Progenitor cell of endocrine pancreas (in vitro differentiated cells): Measurements from ENCODE around the gene PLEKHM3. TPM values are rescaled to one million over a fixed set of nuclear protein-coding genes. Genes with fewer than 3 reads are reported as not detected.

Experiments
- DNase-seq: peaks from one replicate; pipeline ENCODE4 v3.0.0; 2021; ENCODE audit warnings: low spot score; ENCODE audit not compliant: unreplicated experiment
- H3K27ac Mint-ChIP-seq: 2 replicates; pipeline ENCODE4 v1.8.0; 2021; ENCODE audit warnings: mild to moderate bottlenecking, moderate library complexity, mixed read lengths
- H3K27me3 Mint-ChIP-seq: 2 replicates; pipeline ENCODE4 v1.8.0; 2021; ENCODE audit warnings: mixed read lengths
- H3K36me3 Mint-ChIP-seq: 2 replicates; pipeline ENCODE4 v1.8.0; 2022; ENCODE audit warnings: mixed read lengths; ENCODE audit not compliant: insufficient read depth
- H3K4me1 Mint-ChIP-seq: 2 replicates; pipeline ENCODE4 v1.8.0; 2021; ENCODE audit warnings: low read depth, mixed read lengths
- H3K4me3 Mint-ChIP-seq: 2 replicates; pipeline ENCODE4 v1.8.0; 2021; ENCODE audit warnings: low read depth, mild to moderate bottlenecking, moderate library complexity, mixed read lengths
- H3K9me3 Mint-ChIP-seq: 2 replicates; pipeline ENCODE4 v1.8.0; 2021; ENCODE audit warnings: low read depth, mixed read lengths
- CTCF ChIP-seq: fragments of 200-600 bp; sonication (generic); IDR thresholded peaks from one replicate; pipeline ENCODE4 v1.5.0; 2021; ENCODE audit warnings: antibody characterized with exemption, mild to moderate bottlenecking; ENCODE audit not compliant: unreplicated experiment
- total RNA-seq: library from RNA; stranded (reverse); gene quantifications from 2 replicates; pipeline ENCODE4 v1.2.1, GENCODE V29; 2021

The PLEKHM3 gene
- total RNA-seq, 1 donor from 2014 or later, result 19.2 TPM

GRCh38 chr2:207936380-207936779 lies 88.9 kb downstream of the PLEKHM3 start:
- H3K27me3 Mint-ChIP-seq, result no peaks in the 10 kb centered on the region
- peaks cover 38% of the 10 kb centered on the region for H3K4me1 Mint-ChIP-seq
- TF ChIP-seq CTCF, result no peak
- H3K4me3 Mint-ChIP-seq, result no peak overlapping the region
- H3K9me3 Mint-ChIP-seq, result no peaks in the 10 kb centered on the region
- no peak for DNase-seq
- H3K27ac Mint-ChIP-seq, result no peak overlapping the region
- peaks cover 2% of the 10 kb centered on the region for H3K36me3 Mint-ChIP-seq

GRCh38 chr2:207935991-207936370 lies 89.3 kb downstream of the PLEKHM3 start:
- DNase-seq, result no peak
- Mint-ChIP-seq H3K4me1 (peaks cover 39% of the 10 kb centered on the region), H3K4me3 (no peak overlapping the region), H3K27ac (no peak overlapping the region), H3K27me3 (no peaks in the 10 kb centered on the region), H3K36me3 (peaks cover 3% of the 10 kb centered on the region), H3K9me3 (no peaks in the 10 kb centered on the region)
- TF ChIP-seq CTCF, result no peak

GRCh38 chr2:207935121-207935990 lies 90.0 kb downstream of the PLEKHM3 start:
- peaks cover 40% of the 10 kb centered on the region for H3K4me1 Mint-ChIP-seq
- H3K27ac Mint-ChIP-seq, result peak overlapping the region; percentile 57
- H3K27me3 Mint-ChIP-seq, result no peaks in the 10 kb centered on the region
- H3K36me3 Mint-ChIP-seq, result peaks cover 7% of the 10 kb centered on the region
- H3K9me3 Mint-ChIP-seq, result no peaks in the 10 kb centered on the region
- no peak for DNase-seq
- H3K4me3 Mint-ChIP-seq, result no peak overlapping the region
- TF ChIP-seq CTCF, result no peak

DNA sequence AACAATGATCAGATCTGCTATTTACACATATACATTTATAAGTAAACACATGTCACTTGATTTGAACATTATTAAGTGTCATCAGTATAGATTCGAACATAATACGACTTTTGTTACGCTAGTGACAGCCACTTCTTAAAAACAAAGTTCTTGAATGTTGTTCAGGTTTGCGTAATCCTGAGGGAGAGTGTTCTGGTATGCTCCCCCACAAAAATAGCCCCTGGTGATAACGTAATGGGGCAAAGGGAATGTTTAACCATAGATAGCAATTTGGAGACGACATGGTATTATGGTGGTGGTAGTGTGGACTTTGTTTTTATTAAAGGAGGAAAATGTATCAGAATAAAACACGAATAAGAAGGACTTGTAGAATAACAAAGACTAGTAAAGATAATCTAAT lies 90.6 kb downstream of the PLEKHM3 start:
- no peak overlapping the region for H3K27ac Mint-ChIP-seq
- TF ChIP-seq CTCF, result no peak
- peaks cover 38% of the 10 kb centered on the region for H3K4me1 Mint-ChIP-seq
- no peaks in the 10 kb centered on the region for H3K27me3 Mint-ChIP-seq
- DNase-seq, result no peak
- H3K9me3 Mint-ChIP-seq, result no peaks in the 10 kb centered on the region
- H3K4me3 Mint-ChIP-seq, result no peak overlapping the region
- peaks cover 6% of the 10 kb centered on the region for H3K36me3 Mint-ChIP-seq

DNA sequence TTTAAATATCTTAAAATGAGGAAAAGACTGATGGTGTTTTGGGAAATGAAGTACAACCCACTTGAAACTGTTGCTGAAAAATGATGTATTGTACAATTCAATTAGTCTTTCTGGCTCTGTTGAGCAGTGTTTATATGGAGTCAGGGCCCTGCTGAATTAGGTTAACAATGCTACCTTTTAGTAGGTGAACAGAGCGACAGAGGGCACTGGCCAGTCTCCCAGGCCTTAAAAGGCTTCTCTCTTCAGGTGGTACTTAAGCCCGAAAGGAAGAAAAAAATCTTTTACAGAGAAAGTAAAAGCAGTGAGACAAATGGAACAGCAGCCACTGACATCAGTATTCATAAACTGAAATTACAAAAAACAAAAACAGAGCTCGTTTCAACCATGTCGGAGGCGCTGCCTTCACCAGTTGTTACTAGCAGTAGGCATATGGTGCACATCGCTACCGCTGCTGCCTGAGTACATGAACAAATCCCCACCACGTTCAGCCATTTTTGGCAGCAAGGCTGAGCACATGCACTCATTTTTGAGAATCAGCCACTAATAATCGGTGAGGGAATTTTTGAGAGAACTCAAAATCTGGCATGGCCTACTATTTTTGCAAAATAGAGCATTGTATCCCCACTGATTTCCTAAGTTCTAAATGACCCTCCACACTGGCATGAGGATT lies 91.8 kb downstream of the PLEKHM3 start:
- Mint-ChIP-seq H3K4me3 (no peak overlapping the region), H3K36me3 (peaks cover 5% of the 10 kb centered on the region), H3K27ac (peak overlapping the region; percentile 74), H3K9me3 (no peaks in the 10 kb centered on the region), H3K27me3 (no peaks in the 10 kb centered on the region), H3K4me1 (peaks cover 29% of the 10 kb centered on the region)
- no peak for TF ChIP-seq CTCF
- no peak for DNase-seq
